ENCODE measurements around the gene DRAP1.

- TF ChIP-seq CTCF (IDR thresholded peaks at IDR 0.05), result no peak
- TF ChIP-seq POLR2A (IDR thresholded peaks at IDR 0.05), result no peak
Measured at GRCh38 chr11:65896034-65896999, 22.9 kb upstream of the DRAP1 start.
